Astrocyte of the cerebellum (primary cell): ENCODE data around the gene MLLT1.

Experiments used
- DNase-seq: peaks from one replicate; pipeline ENCODE4 v3.0.0-alpha.2; 2011; ENCODE audit warnings: low read depth
- H3K4me3 ChIP-seq: 2 replicates; pipeline ENCODE4 v1.5.1; 2011; ENCODE audit warnings: mild to moderate bottlenecking, low read depth, low read length, moderate library complexity
- in situ Hi-C: cut with HindIII; loops from 2 replicates; pipeline ENCODE4 v1.10.0; 2017; ENCODE audit warnings: low sequenced_read_pairs
- TF ChIP-seq, protein P1 (sequence below): IDR thresholded peaks from 2 replicates; pipeline ENCODE4 v1.5.1; 2012; ENCODE audit warnings: low read length, low read depth, moderate library complexity, mild to moderate bottlenecking; ENCODE audit errors: missing control alignments

MLLT1 gene

DNA sequence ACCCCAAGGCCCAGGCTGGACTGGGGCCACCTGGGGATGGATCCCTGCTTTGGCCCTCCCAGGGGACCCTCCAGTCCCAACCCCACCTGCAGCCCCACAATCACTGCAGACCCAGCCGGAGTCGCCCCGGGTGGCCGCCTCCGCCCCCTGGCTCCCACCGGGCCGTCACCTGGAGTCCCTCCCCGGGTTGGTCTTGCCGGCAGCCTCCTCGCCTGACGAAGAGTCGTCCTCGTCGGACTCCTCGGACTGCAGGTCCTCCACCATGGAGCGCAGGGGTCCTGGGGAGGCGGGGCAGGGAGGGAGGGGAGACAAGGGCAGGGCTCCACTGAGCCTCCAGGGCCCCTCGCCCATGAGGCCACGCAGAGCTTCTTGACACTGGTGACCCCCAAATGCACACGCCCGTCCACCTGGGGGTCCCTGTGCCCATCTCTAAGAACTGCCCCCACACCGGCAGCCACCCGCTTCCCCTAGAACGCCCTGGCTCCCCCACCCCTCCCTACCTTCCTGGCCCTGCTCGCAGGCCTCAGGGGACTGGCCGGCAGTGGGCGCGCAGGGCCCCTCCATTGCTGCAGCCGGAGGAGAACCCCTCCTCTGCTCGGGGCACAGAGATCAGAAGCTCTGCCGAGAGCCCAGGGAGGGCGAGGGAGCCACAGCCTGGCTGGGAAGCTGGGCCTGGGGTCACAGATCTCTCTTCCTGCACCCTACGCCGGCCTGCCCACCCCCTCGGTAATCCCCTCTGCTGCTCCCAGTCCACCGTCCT lies 63.4 kb downstream of the MLLT1 start:
- TF ChIP-seq, protein P1, sequence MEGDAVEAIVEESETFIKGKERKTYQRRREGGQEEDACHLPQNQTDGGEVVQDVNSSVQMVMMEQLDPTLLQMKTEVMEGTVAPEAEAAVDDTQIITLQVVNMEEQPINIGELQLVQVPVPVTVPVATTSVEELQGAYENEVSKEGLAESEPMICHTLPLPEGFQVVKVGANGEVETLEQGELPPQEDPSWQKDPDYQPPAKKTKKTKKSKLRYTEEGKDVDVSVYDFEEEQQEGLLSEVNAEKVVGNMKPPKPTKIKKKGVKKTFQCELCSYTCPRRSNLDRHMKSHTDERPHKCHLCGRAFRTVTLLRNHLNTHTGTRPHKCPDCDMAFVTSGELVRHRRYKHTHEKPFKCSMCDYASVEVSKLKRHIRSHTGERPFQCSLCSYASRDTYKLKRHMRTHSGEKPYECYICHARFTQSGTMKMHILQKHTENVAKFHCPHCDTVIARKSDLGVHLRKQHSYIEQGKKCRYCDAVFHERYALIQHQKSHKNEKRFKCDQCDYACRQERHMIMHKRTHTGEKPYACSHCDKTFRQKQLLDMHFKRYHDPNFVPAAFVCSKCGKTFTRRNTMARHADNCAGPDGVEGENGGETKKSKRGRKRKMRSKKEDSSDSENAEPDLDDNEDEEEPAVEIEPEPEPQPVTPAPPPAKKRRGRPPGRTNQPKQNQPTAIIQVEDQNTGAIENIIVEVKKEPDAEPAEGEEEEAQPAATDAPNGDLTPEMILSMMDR: no peak
- in situ Hi-C loops: no loop called here
- H3K4me3 ChIP-seq: no peak overlapping the region
- no peak for DNase-seq

DNA sequence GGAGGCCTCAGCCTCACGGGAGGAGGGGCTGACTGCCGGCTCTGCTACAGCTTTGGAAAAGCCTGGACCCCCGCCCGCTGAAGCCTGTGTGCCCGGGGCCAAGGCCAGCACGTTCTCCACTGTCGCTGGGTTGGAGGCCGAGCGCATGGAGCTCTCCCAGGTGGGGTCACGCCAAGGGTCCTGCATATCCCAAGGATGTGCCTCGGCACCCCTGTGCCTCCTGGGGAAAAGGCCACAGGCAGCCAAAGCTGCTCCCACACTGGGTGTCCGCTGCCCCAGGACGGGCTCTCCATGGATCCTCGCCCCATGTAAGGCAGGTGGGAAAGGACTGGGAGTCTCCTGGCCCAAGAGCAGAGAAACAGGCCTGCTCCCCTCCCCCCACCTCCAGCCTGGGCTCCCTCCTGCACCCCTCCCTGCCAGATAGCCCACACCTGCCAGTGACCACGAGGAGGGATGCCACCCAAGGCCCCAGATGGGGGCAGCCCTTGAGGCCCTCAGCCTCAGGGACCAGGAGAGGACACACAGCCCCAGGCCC lies 64.0 kb downstream of the MLLT1 start:
- in situ Hi-C loops: no loop called here
- TF ChIP-seq, protein P1: no peak
- DNase-seq: no peak
- no peak overlapping the region for H3K4me3 ChIP-seq

DNA sequence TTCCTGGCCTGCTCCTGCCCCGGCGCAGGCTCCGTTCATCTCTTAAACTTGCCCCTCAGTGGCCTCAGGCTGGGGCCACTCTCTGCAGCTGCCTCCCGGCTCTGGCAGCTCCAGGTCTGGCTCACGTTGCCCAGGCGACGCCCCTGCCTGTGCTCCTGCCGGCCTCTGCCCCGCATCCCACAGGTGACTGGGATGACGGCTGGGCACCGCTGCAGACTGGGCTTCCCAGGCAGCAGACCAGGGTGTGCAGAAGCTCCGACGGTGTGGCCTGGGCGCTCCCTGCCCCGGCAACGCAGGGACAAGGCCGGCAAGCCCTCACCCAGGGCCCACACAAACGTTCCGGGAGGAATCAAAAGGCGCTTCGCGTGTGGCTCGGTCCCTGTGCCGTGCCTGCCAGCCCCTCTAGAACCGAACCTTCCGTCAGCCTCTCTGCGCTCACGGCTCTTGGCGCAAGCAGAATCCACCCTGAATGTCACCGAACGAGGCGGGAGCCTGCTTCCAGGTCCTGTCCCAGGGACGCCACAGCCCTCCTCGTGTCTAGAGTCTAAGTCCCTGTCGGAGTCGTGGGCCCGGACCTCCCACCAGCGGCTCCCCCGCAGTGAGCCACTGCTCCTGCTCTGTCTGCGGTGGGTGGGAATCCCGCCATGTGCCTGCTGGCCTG lies 64.8 kb downstream of the MLLT1 start:
- TF ChIP-seq, protein P1: no peak
- in situ Hi-C loops: no loop called here
- no peak for DNase-seq

DNA sequence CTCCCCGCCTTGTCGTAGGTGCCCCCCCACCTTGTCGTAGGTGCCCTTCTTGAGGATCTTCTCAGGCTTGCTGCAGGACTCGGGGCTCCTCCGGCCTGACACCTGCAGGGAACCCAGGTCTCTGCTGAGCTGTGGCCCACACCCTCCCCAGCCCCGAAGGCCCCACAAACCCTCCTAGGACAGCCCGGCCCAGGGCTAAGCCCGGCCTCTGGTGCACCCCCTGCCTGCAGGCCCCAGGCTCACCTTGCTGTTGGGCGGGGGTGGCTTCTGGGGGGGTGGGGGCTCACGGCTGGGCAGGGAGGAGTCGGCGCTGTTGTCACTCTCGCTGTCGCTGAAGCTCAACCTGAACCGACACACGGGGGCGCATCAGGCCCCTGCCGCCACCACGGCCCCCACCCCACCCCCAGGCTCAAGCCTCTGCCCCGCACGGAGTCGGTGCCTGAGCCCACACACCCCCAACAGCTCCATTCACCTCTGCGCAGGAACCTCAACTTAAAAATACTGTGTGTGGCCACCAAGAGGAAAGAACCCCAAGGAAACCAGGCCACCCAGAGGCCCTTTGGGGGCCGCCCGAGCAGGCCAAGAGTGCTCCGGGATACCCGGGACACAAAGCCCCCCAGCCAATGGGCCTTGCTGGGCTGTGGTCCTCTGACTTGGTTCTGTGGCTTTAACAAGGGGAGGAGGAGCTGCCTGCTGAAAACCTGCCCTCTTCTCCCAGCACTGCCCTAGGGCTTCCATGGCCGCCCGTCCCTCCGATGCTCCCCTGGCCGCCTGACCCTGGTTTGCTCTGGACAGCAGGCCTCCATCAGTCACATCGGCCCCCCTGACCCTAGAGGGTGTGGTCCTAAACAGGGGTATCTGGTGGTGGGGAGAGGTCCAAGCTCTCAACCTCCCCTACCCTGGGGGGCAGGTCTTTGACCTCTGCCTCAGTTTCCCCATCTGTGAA lies 65.8 kb downstream of the MLLT1 start:
- no peak for DNase-seq
- in situ Hi-C loops: no loop called here
- H3K4me3 ChIP-seq: no peak overlapping the region
- TF ChIP-seq, protein P1: no peak

More for the DNA sequence above, 64.8 kb downstream of the MLLT1 start:
- H3K4me3 ChIP-seq: no peak overlapping the region

DNA sequence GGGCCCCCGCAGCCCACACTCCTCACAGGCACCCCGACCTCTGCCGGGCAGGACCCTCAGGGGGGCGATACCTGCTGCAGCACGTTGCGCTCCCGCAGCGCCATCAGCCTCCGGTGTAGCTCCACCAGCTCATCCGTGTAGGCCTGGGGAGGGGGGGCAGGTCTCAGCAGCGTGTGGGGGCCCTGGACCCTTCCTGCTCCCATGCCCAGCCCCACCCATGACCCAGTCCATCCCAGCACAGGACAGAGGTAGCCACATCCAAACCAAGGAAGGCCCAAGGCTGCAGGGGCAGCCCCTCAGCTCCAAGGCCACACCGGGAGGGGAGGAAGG lies 66.5 kb downstream of the MLLT1 start:
- in situ Hi-C loops: no loop called here
- no peak overlapping the region for H3K4me3 ChIP-seq
- TF ChIP-seq, protein P1: no peak
- no peak for DNase-seq

DNA sequence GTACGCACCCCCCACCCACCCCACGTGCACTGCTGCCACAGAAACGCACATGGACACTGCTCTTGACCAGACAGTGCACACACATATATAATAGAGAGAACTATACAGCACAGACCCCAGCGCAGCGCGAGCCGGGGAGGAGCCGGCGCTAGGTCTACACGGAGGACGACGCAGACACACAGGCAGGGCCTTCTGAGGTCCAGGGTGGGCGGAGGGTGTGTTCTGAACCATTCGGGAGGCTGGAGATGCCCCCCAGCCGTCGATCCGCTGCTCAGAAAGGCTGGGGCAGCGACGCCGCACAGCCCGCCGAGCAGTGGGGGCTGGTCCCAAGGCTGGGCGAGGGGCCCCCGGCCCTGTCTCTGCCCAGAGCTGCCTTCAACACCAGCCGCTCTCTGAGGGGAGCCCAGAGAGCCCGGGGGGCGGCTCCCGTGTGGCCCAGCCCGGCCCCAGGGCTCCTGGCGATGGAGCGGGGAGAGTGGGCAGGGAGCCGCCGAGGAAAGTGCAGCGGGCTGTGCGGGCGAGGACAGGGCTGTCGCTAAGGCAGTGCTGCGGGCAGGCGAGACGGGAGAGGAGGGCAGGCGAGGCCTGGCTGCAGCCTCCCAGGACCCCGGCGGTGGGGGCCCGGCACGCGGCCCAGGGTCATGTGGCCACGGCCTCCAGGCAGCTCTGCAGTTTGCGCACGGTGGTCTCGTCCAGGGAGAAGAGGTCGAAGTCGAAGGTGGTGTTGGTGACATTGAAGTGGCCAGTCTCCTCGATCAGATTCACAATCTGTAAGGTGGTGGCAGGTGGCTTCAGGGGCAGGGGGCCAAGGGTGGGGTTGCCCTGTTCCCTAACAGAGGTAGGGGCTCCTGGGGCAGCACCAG lies 67.1 kb downstream of the MLLT1 start:
- TF ChIP-seq, protein P1: no peak
- DNase-seq: no peak
- no peak overlapping the region for H3K4me3 ChIP-seq
- in situ Hi-C loops: no loop called here
